NK-92 treated with Interleukin-12 subunit alpha and Interleukin-12 subunit beta, amount 100 ng/mL, for 24 hours (cell line): Measurements from ENCODE around the gene LAMA1.
"Not testable (repeated sequence)": the region's sequence is repeated elsewhere in the genome, so short reads cannot be mapped to it uniquely, and the experiment has no call there.

Source experiments
- DNase-seq: peaks from one replicate; lab custom pipeline; 2025; lab: John Stamatoyannopoulos, UW

LAMA1 gene

GRCh38 chr18:7117390-7118355 is at the start of gene LAMA1:
LAMA1 (minus strand) TSS chr18:7117797; CDS start chr18:7117720, 77 bp downstream.
- no peak for DNase-seq

GRCh38 chr18:7165846-7166393 is 48.3 kb upstream of the LAMA1 start:
- DNase-seq, result no peak

GRCh38 chr18:7164323-7165004 is 46.9 kb upstream of the LAMA1 start:
- DNase-seq, result no peak

GRCh38 chr18:7158216-7158615 is 40.6 kb upstream of the LAMA1 start:
- no peak for DNase-seq

GRCh38 chr18:7157760-7158159 is 40.2 kb upstream of the LAMA1 start:
- DNase-seq, result no peak

GRCh38 chr18:7155887-7156286 is 38.3 kb upstream of the LAMA1 start:
- no peak for DNase-seq

- DNase-seq, result no peak
Measured at GRCh38 chr18:7155092-7155491, 37.5 kb upstream of the LAMA1 start.

GRCh38 chr18:7152440-7152839 is 34.8 kb upstream of the LAMA1 start:
- DNase-seq, result no peak

- DNase-seq, result no peak
Measured at GRCh38 chr18:7147399-7147798, 29.8 kb upstream of the LAMA1 start.

GRCh38 chr18:7146067-7146466 is 28.5 kb upstream of the LAMA1 start:
- no peak for DNase-seq

- DNase-seq, result not testable (repeated sequence)
Measured at GRCh38 chr18:7144921-7145320, 27.3 kb upstream of the LAMA1 start.

GRCh38 chr18:7141287-7141686 is 23.7 kb upstream of the LAMA1 start:
- no peak for DNase-seq

GRCh38 chr18:7139409-7139808 is 21.8 kb upstream of the LAMA1 start:
- DNase-seq, result no peak

GRCh38 chr18:7133181-7133580 is 15.6 kb upstream of the LAMA1 start:
- DNase-seq, result no peak

GRCh38 chr18:7132356-7133150 is 15.0 kb upstream of the LAMA1 start:
- no peak for DNase-seq

- DNase-seq, result no peak
Measured at GRCh38 chr18:7122376-7122775, 4.8 kb upstream of the LAMA1 start.

GRCh38 chr18:7116792-7117389 is 706 bp downstream of the LAMA1 start:
- no peak for DNase-seq

GRCh38 chr18:7116001-7116730 is 1.4 kb downstream of the LAMA1 start:
- DNase-seq, result no peak

GRCh38 chr18:7112936-7113335 is 4.7 kb downstream of the LAMA1 start:
- DNase-seq, result no peak

GRCh38 chr18:7111134-7111533 is 6.5 kb downstream of the LAMA1 start:
- DNase-seq, result no peak

GRCh38 chr18:7105943-7106342 is 11.7 kb downstream of the LAMA1 start:
- DNase-seq, result no peak
